Uterus (tissue), 2 donors: Measurements from ENCODE around the gene ZGPAT.

Source experiments
- POLR2A ChIP-seq, 2 donors: fragments of 450-650 bp; IDR thresholded peaks; one replicate each; pipeline ENCODE4 v1.6.1; 2016; ENCODE audit warnings: antibody characterized with exemption in 2 of 2, mild to moderate bottlenecking in 1 of 2, moderate library complexity in 1 of 2
- TF ChIP-seq, protein P1 (sequence below), 4 experiments: fragments of 200-600 bp in 2 of 4; fragments of 450-650 bp in 2 of 4; sonication (generic) in 2 of 4; IDR thresholded peaks; one replicate each; pipeline ENCODE4 v1.5.1; 2016 to 2019; ENCODE audit warnings: antibody characterized with exemption in 4 of 4, mild to moderate bottlenecking in 2 of 4, moderate library complexity in 1 of 4

DNA sequence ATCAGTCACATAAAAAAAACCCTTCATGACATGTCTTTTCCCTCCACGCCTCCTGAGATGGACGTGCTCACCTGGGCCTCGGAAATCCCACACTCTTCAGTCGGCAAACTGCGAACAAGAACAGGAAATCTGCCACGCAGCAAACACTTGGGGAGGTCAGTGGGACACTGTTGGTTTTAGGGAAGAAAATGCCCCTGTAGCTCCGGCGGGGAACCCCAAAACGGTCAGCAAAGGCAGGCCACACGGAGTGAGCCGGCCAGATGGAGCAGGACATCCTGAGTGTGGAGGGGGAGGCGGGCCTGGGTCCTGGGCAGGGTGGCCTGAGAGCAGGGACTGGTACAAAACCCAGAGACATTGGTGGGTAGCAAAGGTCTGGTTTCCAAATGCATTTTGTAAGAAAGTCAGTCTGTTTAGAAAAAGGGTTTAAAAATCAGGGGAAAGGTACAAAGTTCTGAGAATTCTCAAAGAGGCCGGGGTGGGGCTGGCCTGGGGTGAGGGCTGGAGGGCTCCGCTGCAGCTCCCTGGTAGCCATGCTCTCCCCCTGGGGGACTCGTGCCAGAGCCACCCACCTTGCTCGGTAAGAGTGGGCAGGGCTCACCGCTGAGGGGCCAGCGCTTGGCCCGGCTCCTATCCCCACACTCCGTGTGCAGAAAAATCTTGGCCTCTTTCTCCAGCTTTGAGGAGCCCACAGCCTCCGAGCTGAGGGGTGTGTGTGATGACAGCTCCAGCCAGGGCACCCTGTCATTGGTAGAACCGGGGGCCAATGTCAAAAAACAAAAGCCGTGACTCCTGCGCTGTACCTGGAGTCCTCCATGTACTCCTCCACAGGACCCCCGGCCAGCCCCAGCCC lies 37.0 kb downstream of the ZGPAT start:
- TF ChIP-seq, protein P1, sequence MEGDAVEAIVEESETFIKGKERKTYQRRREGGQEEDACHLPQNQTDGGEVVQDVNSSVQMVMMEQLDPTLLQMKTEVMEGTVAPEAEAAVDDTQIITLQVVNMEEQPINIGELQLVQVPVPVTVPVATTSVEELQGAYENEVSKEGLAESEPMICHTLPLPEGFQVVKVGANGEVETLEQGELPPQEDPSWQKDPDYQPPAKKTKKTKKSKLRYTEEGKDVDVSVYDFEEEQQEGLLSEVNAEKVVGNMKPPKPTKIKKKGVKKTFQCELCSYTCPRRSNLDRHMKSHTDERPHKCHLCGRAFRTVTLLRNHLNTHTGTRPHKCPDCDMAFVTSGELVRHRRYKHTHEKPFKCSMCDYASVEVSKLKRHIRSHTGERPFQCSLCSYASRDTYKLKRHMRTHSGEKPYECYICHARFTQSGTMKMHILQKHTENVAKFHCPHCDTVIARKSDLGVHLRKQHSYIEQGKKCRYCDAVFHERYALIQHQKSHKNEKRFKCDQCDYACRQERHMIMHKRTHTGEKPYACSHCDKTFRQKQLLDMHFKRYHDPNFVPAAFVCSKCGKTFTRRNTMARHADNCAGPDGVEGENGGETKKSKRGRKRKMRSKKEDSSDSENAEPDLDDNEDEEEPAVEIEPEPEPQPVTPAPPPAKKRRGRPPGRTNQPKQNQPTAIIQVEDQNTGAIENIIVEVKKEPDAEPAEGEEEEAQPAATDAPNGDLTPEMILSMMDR (IDR thresholded peaks at IDR 0.05) = no peak
- TF ChIP-seq POLR2A (IDR thresholded peaks at IDR 0.05) = no peak
